IMR-90 (cell line): ENCODE measurements around the gene TMEM184B. TPM values are rescaled to one million over a fixed set of nuclear protein-coding genes. Genes with fewer than 3 reads are reported as not detected.

Experiments
- ATAC-seq: fragments of 200-7000 bp; cut with Tn5 transposase; 2 replicates; pipeline ENCODE4 v1.9.1; 2020; ENCODE audit warnings: low read depth, mild to moderate bottlenecking, moderate library complexity
- BruUV-seq: library from RNA; stranded (reverse); fragments of 400-500 nt; replicated peaks from 2 replicates; lab custom pipeline; 2021; lab: Mats Ljungman, UMichigan
- CTCF ChIA-PET: fragments of 300-600 bp; formaldehyde crosslinking; extraction: SDS; loops from one replicate; lab custom pipeline; 2021; ENCODE audit warnings: antibody characterized with exemption; lab: Yijun Ruan, JAX
- POLR2A ChIA-PET: fragments of 300-600 bp; sonication (Branson Sonifier 250); formaldehyde crosslinking; loops from one replicate; lab custom pipeline; 2022; ENCODE audit warnings: antibody characterized with exemption; ENCODE audit not compliant: unreplicated experiment; lab: Charles Lee
- DNase-seq: peaks from one replicate; pipeline ENCODE4 v3.0.0; 2013
- H2AFZ ChIP-seq: replicated peaks from 2 replicates; pipeline ENCODE3; 2013; ENCODE audit warnings: low read length, mild to moderate bottlenecking; ENCODE audit not compliant: poor library complexity
- H2AK5ac ChIP-seq: 2 replicates; pipeline ENCODE4 v1.6.1; 2013; ENCODE audit warnings: low read depth, low read length, inconsistent platforms
- H2AK9ac ChIP-seq: replicated peaks from 2 replicates; pipeline ENCODE3; 2013; ENCODE audit warnings: mild to moderate bottlenecking, low read depth, low read length, moderate library complexity; ENCODE audit not compliant: poor library complexity
- H2BK120ac ChIP-seq: 2 replicates; pipeline ENCODE4 v1.6.1; 2013; ENCODE audit warnings: low read depth, low read length, inconsistent platforms
- H2BK15ac ChIP-seq: 3 replicates; pipeline ENCODE4 v1.6.1; 2013; ENCODE audit warnings: low read depth, low read length, inconsistent platforms
- H2BK20ac ChIP-seq: 2 replicates; pipeline ENCODE4 v1.6.1; 2013; ENCODE audit warnings: low read depth, mild to moderate bottlenecking, inconsistent platforms, low read length, moderate library complexity
- H2BK5ac ChIP-seq: 2 replicates; pipeline ENCODE4 v1.6.1; 2013; ENCODE audit warnings: mild to moderate bottlenecking, low read depth, low read length, inconsistent platforms; ENCODE audit not compliant: poor library complexity, severe bottlenecking
- H3K14ac ChIP-seq: replicated peaks from 2 replicates; pipeline ENCODE4 v1.6.1; 2013; ENCODE audit warnings: low read depth, low read length, inconsistent platforms
- H3K18ac ChIP-seq: 2 replicates; pipeline ENCODE4 v1.6.1; 2013; ENCODE audit warnings: low read depth, low read length, control low read depth
- H3K23ac ChIP-seq: 2 replicates; pipeline ENCODE4 v1.6.1; 2013; ENCODE audit warnings: low read depth, low read length, inconsistent platforms
- H3K27ac ChIP-seq: 2 replicates; pipeline ENCODE4 v1.5.1; 2013; ENCODE audit warnings: mild to moderate bottlenecking, control low read depth, low read length; ENCODE audit not compliant: insufficient read depth
- H3K27me3 ChIP-seq: 2 replicates; pipeline ENCODE4 v1.6.1; 2013; ENCODE audit warnings: low read length; ENCODE audit not compliant: control insufficient read depth, insufficient read depth
- H3K36me3 ChIP-seq: 2 replicates; pipeline ENCODE4 v1.6.1; 2013; ENCODE audit warnings: low read length, mixed read lengths; ENCODE audit not compliant: control insufficient read depth, insufficient read depth
- H3K4ac ChIP-seq: 2 replicates; pipeline ENCODE4 v1.6.1; 2013; ENCODE audit warnings: low read depth, low read length, inconsistent platforms
- H3K4me1 ChIP-seq: 2 replicates; pipeline ENCODE4 v1.6.1; 2013; ENCODE audit warnings: low read length, mixed read lengths; ENCODE audit not compliant: control insufficient read depth, insufficient read depth
- H3K4me2 ChIP-seq: 2 replicates; pipeline ENCODE4 v1.6.1; 2013; ENCODE audit warnings: low read depth, mild to moderate bottlenecking, control low read depth, low read length, moderate library complexity
- H3K4me3 ChIP-seq: 2 replicates; pipeline ENCODE4 v1.5.1; 2013; ENCODE audit warnings: low read depth, mild to moderate bottlenecking, control low read depth, low read length, moderate library complexity; ENCODE audit not compliant: insufficient read depth
- H3K56ac ChIP-seq: 2 replicates; pipeline ENCODE4 v1.6.1; 2013; ENCODE audit warnings: low read length, inconsistent platforms; ENCODE audit not compliant: insufficient read depth; ENCODE audit errors: extremely low read depth
- H3K79me1 ChIP-seq, 2 experiments: 2 replicates each; pipeline ENCODE4 v1.6.1; 2013; ENCODE audit warnings: low read length in 2 of 2, inconsistent platforms in 1 of 2, low read depth in 1 of 2
- H3K9ac ChIP-seq: 2 replicates; pipeline ENCODE4 v1.6.1; 2013; ENCODE audit warnings: low read depth, low read length, control low read depth
- H3K9me1 ChIP-seq: 2 replicates; pipeline ENCODE4 v1.6.1; 2013; ENCODE audit warnings: low read length, inconsistent platforms; ENCODE audit not compliant: insufficient read depth
- H3K9me3 ChIP-seq: 2 replicates; pipeline ENCODE4 v1.6.1; 2013; ENCODE audit warnings: low read length; ENCODE audit not compliant: control insufficient read depth, insufficient read depth
- H4K20me1 ChIP-seq: 2 replicates; pipeline ENCODE4 v1.6.1; 2013; ENCODE audit warnings: low read length, inconsistent platforms; ENCODE audit not compliant: insufficient read depth
- H4K5ac ChIP-seq: 2 replicates; pipeline ENCODE4 v1.6.1; 2013; ENCODE audit warnings: mild to moderate bottlenecking, low read depth, low read length, control low read depth
- H4K8ac ChIP-seq, 2 experiments: 2 replicates each; pipeline ENCODE4 v1.6.1; 2013; ENCODE audit warnings: low read depth in 2 of 2, low read length in 2 of 2, control low read depth in 1 of 2, inconsistent platforms in 1 of 2
- H4K91ac ChIP-seq: 2 replicates; pipeline ENCODE4 v1.6.1; 2013; ENCODE audit warnings: low read depth, low read length, inconsistent platforms; ENCODE audit not compliant: insufficient read depth
- FOS ChIP-seq: fragments of 150-350 bp; IDR thresholded peaks from 2 replicates; pipeline ENCODE4 v1.6.1; 2016; ENCODE audit warnings: low read depth, low read length
- MAZ ChIP-seq: IDR thresholded peaks from 2 replicates; pipeline ENCODE4 v1.6.1; 2012; ENCODE audit warnings: low read depth, mild to moderate bottlenecking, low read length, improper control_type of control experiment, moderate library complexity, borderline replicate concordance
- POLR2A ChIP-seq: IDR thresholded peaks from 2 replicates; pipeline ENCODE4 v1.6.1; 2012; ENCODE audit warnings: mild to moderate bottlenecking, low read depth, low read length
- WGBS, 2 experiments: methylation state at CpG; one replicate each; pipeline versions ENCODE4 v1.1.5 to v1.1.7; 2013; ENCODE audit warnings: missing lambda C conversion rate in 2 of 2; ENCODE audit not compliant: insufficient read length in 1 of 2; ENCODE audit errors: extremely low coverage in 2 of 2; 5-methylcytosine and 5-hydroxymethylcytosine counted together
- dilution Hi-C: fragments of 300-500 bp; cut with HindIII; formaldehyde crosslinking; loops from one replicate; pipeline ENCODE4 v1.14.3; 2018; ENCODE audit warnings: low sequenced_read_pairs; ENCODE audit not compliant: unreplicated experiment
- in situ Hi-C: fragments of 300-500 bp; cut with MboI; formaldehyde crosslinking; loops from 3 replicates; pipeline ENCODE4 v1.14.3; 2019; ENCODE audit warnings: low sequenced_read_pairs, inconsistent platforms, mixed read lengths
- intact Hi-C: fragments of 100-400 bp; cut with micrococcal nuclease; formaldehyde crosslinking; loops from 2 replicates; pipeline ENCODE4 v1.10.0; 2022
- polyA plus RNA-seq, 3 experiments: library from polyadenylated mRNA; depleted of rRNA; stranded (reverse); fragments of >200 nt; gene quantifications; 2 replicates each; pipeline ENCODE4 v1.2.3, GENCODE V29; 2012; ENCODE audit warnings: low replicate concordance in 1 of 3
- total RNA-seq: library from RNA; depleted of rRNA; stranded (reverse); fragments of >200 nt; gene quantifications from 2 replicates; pipeline ENCODE4 v1.2.3, GENCODE V29; 2012

TMEM184B gene
- total and polyA plus RNA-seq, 2 of the 4 experiments (the other 2 are of a cell fraction): 9.1 to 81.1 TPM

DNA sequence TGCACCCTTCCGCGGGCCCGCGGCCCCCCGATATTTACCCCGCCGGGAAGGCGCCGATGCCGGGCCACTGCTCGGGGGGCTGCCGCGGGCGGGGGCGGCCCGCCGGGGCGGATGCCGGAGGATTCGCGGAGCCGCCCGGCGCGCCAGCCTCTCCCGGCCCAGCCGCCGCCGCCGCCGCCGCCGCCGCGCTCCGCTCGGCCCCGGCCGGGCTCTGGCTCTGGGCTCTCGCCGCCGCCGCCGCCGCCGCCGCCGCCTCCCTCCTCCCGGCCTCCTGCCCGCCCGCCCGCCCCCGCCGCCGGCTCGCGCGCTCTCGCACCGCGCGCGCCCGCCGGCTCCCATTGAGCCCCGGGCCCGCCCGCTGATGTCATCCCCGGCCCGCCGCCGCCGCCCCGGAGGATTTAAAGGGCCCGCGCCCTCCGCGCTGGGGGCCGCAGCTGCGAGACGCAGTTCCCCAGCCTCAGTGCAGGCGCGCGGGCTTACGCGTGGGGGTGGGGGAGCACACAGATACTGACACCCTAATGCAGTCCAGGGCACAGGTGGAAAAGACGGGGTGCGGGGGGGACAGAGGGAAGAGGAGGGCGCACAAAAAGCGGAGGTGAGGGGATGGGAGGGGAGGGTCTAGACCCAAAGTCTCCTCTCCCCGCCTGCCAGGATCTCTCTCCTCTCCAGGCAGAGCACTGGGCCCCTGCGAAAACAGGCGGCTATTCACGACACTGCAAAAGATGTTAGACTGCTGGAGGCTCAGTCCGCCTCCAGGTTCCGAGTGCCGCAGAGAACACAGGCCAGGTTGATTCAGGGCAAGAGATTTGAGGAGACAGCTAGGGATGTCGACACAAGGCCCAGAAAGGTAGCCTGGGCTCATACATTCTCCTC lies 44.5 kb upstream of the TMEM184B start, which contains the start of gene CSNK1E:
TSS of gene CSNK1E (minus strand) at position 312 of the 873 bp plus-strand sequence. CDS start 3,276 bp downstream, outside the sequence.
- Histone ChIP-seq H2AK9ac (peak within 1 kb of the TSS; percentile 97), H2BK20ac (peak within 1 kb of the TSS; percentile 73), H3K56ac (peak within 1 kb of the TSS; percentile 97), H3K9me1 (peaks cover 14% of the 10 kb centered on the region), H2BK120ac (peak within 1 kb of the TSS; percentile 87), H2AK5ac (peak within 1 kb of the TSS; percentile 99), H3K4me3 (peak within 1 kb of the TSS; percentile 92), H4K5ac (peak within 1 kb of the TSS; percentile 92), H3K14ac (peak within 1 kb of the TSS; percentile 97), H4K91ac (peak within 1 kb of the TSS; percentile 94), H3K23ac (peak within 1 kb of the TSS; percentile 99), H2BK5ac (peak within 1 kb of the TSS; percentile 99), H3K27ac (peak within 1 kb of the TSS; percentile 98), H3K4me2 (peak within 1 kb of the TSS; percentile 92), H2AFZ (peak within 1 kb of the TSS; percentile 96), H2BK15ac (peak within 1 kb of the TSS; percentile 74), H3K36me3 (peaks cover 8% of the 10 kb centered on the region), H3K79me1 (peaks cover 0 to 38% of the 10 kb centered on the region in 2 experiments; a peak in 2 of 4 replicates), H3K27me3 (no peaks in the 10 kb centered on the region), H3K18ac (peak within 1 kb of the TSS; percentile 91), H3K9me3 (no peaks in the 10 kb centered on the region), H3K9ac (peak within 1 kb of the TSS; percentile 99), H3K4me1 (peaks cover 29% of the 10 kb centered on the region), H4K8ac (peak within 1 kb of the TSS; percentile 86 to 91), H3K4ac (peak within 1 kb of the TSS; percentile 93), H4K20me1 (peaks cover 39% of the 10 kb centered on the region)
- in situ Hi-C loops (no loop called here), dilution Hi-C loops (no loop called here), intact Hi-C loops (loop anchor here (2.0 kb wide), 1 partner anchor 79 kb away; no protein-coding TSS in a partner anchor)
- TF ChIP-seq FOS (no peak), POLR2A (peak; percentile 53; the same call in 1 of the 2 replicates), MAZ (peak; percentile 35; the same call in 1 of the 2 replicates)
- DNase-seq (peak; percentile 33), ATAC-seq (peak; percentile 25)
- no TSS peak for BruUV-seq
- ChIA-PET POLR2A (no interaction called here), CTCF (no interaction called here)
- 4% methylated on average over 38 of the region's 98 CpGs; no CpG with 5 or more reads in 1 of the 2 experiments for WGBS, 2 experiments
